K562 (cell line): ENCODE results near the gene SFMBT2. TPM values are rescaled to one million over a fixed set of nuclear protein-coding genes. Genes with fewer than 3 reads are reported as not detected.

ENCODE experiments used
- ATAC-seq: fragments of 200-7000 bp; cut with Tn5 transposase; 3 replicates; pipeline ENCODE4 v1.9.1; 2020; ENCODE audit warnings: moderate library complexity
- BruUV-seq: library from RNA; stranded (reverse); fragments of 400-500 nt; replicated peaks from 2 replicates; lab custom pipeline; 2021; lab: Mats Ljungman, UMichigan
- CTCF ChIA-PET: fragments of 300-600 bp; formaldehyde crosslinking; extraction: SDS; loops from one replicate; lab custom pipeline; 2021; ENCODE audit warnings: low intra/inter-chr PET ratio; lab: Yijun Ruan, JAX
- POLR2A ChIA-PET: fragments of 300-600, 350-650 bp; sonication (Branson Sonifier 250); formaldehyde crosslinking; extraction: SDS; loops from one replicate; lab custom pipeline; 2021; ENCODE audit warnings: antibody characterized with exemption, inconsistent platforms; lab: Yijun Ruan, JAX
- DNase-seq, 4 experiments: peaks; one replicate each; pipeline versions ENCODE4 v3.0.0 to v3.0.0-alpha.2; 2011 to 2018; ENCODE audit warnings: low spot score in 3 of 4, mixed read lengths in 3 of 4; ENCODE audit errors: extremely low read depth in 1 of 4
- FAIRE-seq: peaks from 2 replicates; lab custom pipeline; 2011; peaks lifted over from hg19 to GRCh38; lab: Jason Lieb, UNC
- H2AFZ ChIP-seq: 2 replicates; pipeline ENCODE4 v1.6.0; 2011; ENCODE audit warnings: low read depth, low read length, control low read depth, inconsistent platforms
- H3K27ac ChIP-seq: fragments of 200-600 bp; 3 replicates; pipeline ENCODE4 v1.8.0; 2011; ENCODE audit warnings: low read depth, mild to moderate bottlenecking, control low read depth, inconsistent platforms, low read length, moderate library complexity, mixed read lengths; ENCODE audit errors: extremely low read depth
- H3K27me3 ChIP-seq, 2 experiments: fragments of 300-600 bp in 1 of 2; 2 replicates in 1 of 2; 3 replicates in 1 of 2; pipeline versions ENCODE4 v1.6.0 to v1.8.0; 2011; ENCODE audit warnings: inconsistent platforms in 2 of 2, low read length in 2 of 2, mild to moderate bottlenecking in 1 of 2, mixed read lengths in 1 of 2, moderate library complexity in 1 of 2; ENCODE audit not compliant: control insufficient read depth in 2 of 2, insufficient read depth in 2 of 2
- H3K36me3 ChIP-seq: fragments of 300-600 bp; 3 replicates; pipeline ENCODE4 v1.8.0; 2011; ENCODE audit warnings: mild to moderate bottlenecking, low read length, inconsistent platforms; ENCODE audit not compliant: control insufficient read depth, insufficient read depth
- H3K4me1 ChIP-seq, 2 experiments: fragments of 200-600 bp in 1 of 2; replicated peaks in 1 of 2; 2 replicates in 1 of 2; 3 replicates in 1 of 2; pipeline versions ENCODE4 v1.5.1 to v1.8.0; 2011; ENCODE audit warnings: inconsistent platforms in 2 of 2, low read length in 2 of 2, mild to moderate bottlenecking in 1 of 2, mixed read lengths in 1 of 2, moderate library complexity in 1 of 2; ENCODE audit not compliant: control insufficient read depth in 2 of 2, insufficient read depth in 2 of 2
- H3K4me2 ChIP-seq: 2 replicates; pipeline ENCODE4 v1.6.1; 2011; ENCODE audit warnings: low read length, control low read depth, inconsistent platforms, mixed read lengths; ENCODE audit not compliant: insufficient read depth
- H3K4me3 ChIP-seq: fragments of 200-600 bp; sonication (generic), shearing (Covaris generic); 2 replicates; pipeline ENCODE4 v1.5.1; 2016; ENCODE audit warnings: control low read depth, inconsistent platforms
- H3K79me2 ChIP-seq: fragments of 200-600 bp; 3 replicates; pipeline ENCODE4 v1.8.0; 2011; ENCODE audit warnings: low read length, inconsistent platforms; ENCODE audit not compliant: control insufficient read depth, insufficient read depth
- H3K9ac ChIP-seq, 2 experiments: 2 replicates each; pipeline versions ENCODE4 v1.6.0 to v1.6.1; 2011; ENCODE audit warnings: low read depth in 2 of 2, low read length in 2 of 2, control low read depth in 1 of 2, inconsistent platforms in 1 of 2, mild to moderate bottlenecking in 1 of 2, mixed read lengths in 1 of 2; ENCODE audit not compliant: insufficient read depth in 1 of 2
- H3K9me1 ChIP-seq: one replicate; pipeline ENCODE4 v1.6.0; 2011; ENCODE audit warnings: inconsistent platforms, mild to moderate bottlenecking, low read length, moderate library complexity; ENCODE audit not compliant: control insufficient read depth, insufficient read depth
- H3K9me3 ChIP-seq: replicated peaks from 2 replicates; pipeline ENCODE4 v1.5.1; 2011; ENCODE audit warnings: low read depth, low read length, inconsistent platforms; ENCODE audit not compliant: control insufficient read depth, insufficient read depth
- H4K20me1 ChIP-seq: replicated peaks from 2 replicates; pipeline ENCODE4 v1.6.1; 2011; ENCODE audit warnings: low read length, inconsistent platforms, mixed read lengths; ENCODE audit not compliant: control insufficient read depth, insufficient read depth
- C11orf30 ChIP-seq: fragments of 450-650 bp; IDR thresholded peaks from 2 replicates; pipeline ENCODE4 v1.6.1; 2016; ENCODE audit warnings: low read depth, mild to moderate bottlenecking
- CBX5 ChIP-seq: IDR thresholded peaks from 2 replicates; pipeline ENCODE4 v1.6.1; 2014; ENCODE audit warnings: low read depth, borderline replicate concordance
- CREB1 ChIP-seq, 2 experiments: sonication (generic) in 1 of 2; formaldehyde crosslinking in 1 of 2; IDR thresholded peaks; 2 replicates each; pipeline versions ENCODE4 v1.6.1 to v1.8.0; 2012 to 2022; ENCODE audit warnings: inconsistent platforms in 1 of 2, mild to moderate bottlenecking in 1 of 2, missing genetic modification reagents in 1 of 2, moderate library complexity in 1 of 2
- ELF4 ChIP-seq: fragments of 450-650 bp; formaldehyde crosslinking; IDR thresholded peaks from 2 replicates; pipeline ENCODE4 v1.4.0; 2022; ENCODE audit warnings: missing genetic modification characterization
- ETS2 ChIP-seq: IDR thresholded peaks from 2 replicates; pipeline ENCODE4 v1.6.1; 2016; ENCODE audit warnings: borderline replicate concordance, missing genetic modification characterization, mild to moderate bottlenecking, moderate library complexity, missing compliant biosample characterization; ENCODE audit not compliant: poor library complexity, severe bottlenecking
- KDM1A ChIP-seq, 2 experiments: fragments of 450-650 bp; IDR thresholded peaks; 2 replicates each; pipeline ENCODE4 v1.6.1; 2016; ENCODE audit warnings: mild to moderate bottlenecking in 2 of 2
- PKNOX1 ChIP-seq: fragments of 450-650 bp; IDR thresholded peaks from 2 replicates; pipeline ENCODE4 v1.6.1; 2016
- SIX5 ChIP-seq, 2 experiments: IDR thresholded peaks; 2 replicates each; pipeline ENCODE4 v1.6.1; 2011; ENCODE audit warnings: low read length in 2 of 2, borderline replicate concordance in 1 of 2, low read depth in 1 of 2, mild to moderate bottlenecking in 1 of 2, moderate library complexity in 1 of 2; ENCODE audit not compliant: insufficient read depth in 1 of 2
- SMARCA4 ChIP-seq: fragments of 450-650 bp; IDR thresholded peaks from 2 replicates; pipeline ENCODE4 v1.6.1; 2016
- SPI1 ChIP-seq: IDR thresholded peaks from 2 replicates; pipeline ENCODE4 v1.6.1; 2011; ENCODE audit warnings: low read depth, low read length, control low read depth, borderline replicate concordance
- VEZF1 ChIP-seq: fragments of 200-800 bp; sonication (Bioruptor generic); IDR thresholded peaks from 2 replicates; pipeline ENCODE4 v1.6.1; 2017; ENCODE audit warnings: missing genetic modification characterization, missing compliant biosample characterization
- ZBTB34 ChIP-seq: fragments of 250-450 bp; sonication (Bioruptor Pico); IDR thresholded peaks from 2 replicates; pipeline ENCODE4 v1.8.0; 2021; ENCODE audit warnings: mild to moderate bottlenecking, moderate library complexity
- ZNF134 ChIP-seq: fragments of 250-450 bp; sonication (Bioruptor Pico); conservative IDR thresholded peaks from 2 replicates; pipeline ENCODE4 v1.4.0; 2020
- ZNF143 ChIP-seq: sonication (generic); formaldehyde crosslinking; IDR thresholded peaks from 2 replicates; pipeline ENCODE4 v1.9.0; 2022; ENCODE audit warnings: mild to moderate bottlenecking, missing genetic modification reagents
- ZNF175 ChIP-seq: fragments of 200-800 bp; sonication (Bioruptor generic); IDR thresholded peaks from 2 replicates; pipeline ENCODE4 v1.6.1; 2016; ENCODE audit warnings: low read depth, mild to moderate bottlenecking, missing genetic modification characterization, missing compliant biosample characterization
- ZNF184 ChIP-seq: sonication (generic); formaldehyde crosslinking; IDR thresholded peaks from 2 replicates; pipeline ENCODE4 v1.5.0; 2020; ENCODE audit warnings: missing genetic modification reagents
- ZNF197 ChIP-seq: fragments of 200-800 bp; sonication (Bioruptor generic); IDR thresholded peaks from 2 replicates; pipeline ENCODE4 v1.6.1; 2016; ENCODE audit warnings: low read depth, missing genetic modification characterization, missing compliant biosample characterization
- ZNF282 ChIP-seq: sonication (generic); formaldehyde crosslinking; IDR thresholded peaks from 2 replicates; pipeline ENCODE4 v1.8.1; 2023; ENCODE audit warnings: missing genetic modification reagents
- ZSCAN32 ChIP-seq: fragments of 450-650 bp; formaldehyde crosslinking; IDR thresholded peaks from 2 replicates; pipeline ENCODE4 v1.4.0; 2020; ENCODE audit warnings: mild to moderate bottlenecking, moderate library complexity
- WGBS: fragments of 100-300 bp; shearing (Covaris generic); methylation state at CpG from one replicate; pipeline ENCODE4 v1.1.6; 2016; ENCODE audit warnings: low coverage, mixed read lengths; ENCODE audit not compliant: insufficient coverage; ENCODE audit errors: missing lambda C conversion rate; 5-methylcytosine and 5-hydroxymethylcytosine counted together
- in situ Hi-C: fragments of 300-500 bp; cut with MboI; formaldehyde crosslinking; loops from 4 replicates; pipeline ENCODE4 v1.15.0; 2018; ENCODE audit warnings: inconsistent platforms, mixed read lengths
- intact Hi-C: fragments of 100-400 bp; cut with micrococcal nuclease; formaldehyde crosslinking; loops from 2 replicates; pipeline ENCODE4 v1.14.2; 2022
- polyA plus RNA-seq, 8 experiments: library from polyadenylated mRNA; depleted of rRNA in 4 of 8; stranded (reverse) in 5 of 8; unstranded in 3 of 8; fragments of >200 nt; fragmentation: Nextera tagmentation in 2 of 8; fragmentation: Illumina TruSeq in 1 of 8; extraction: Ambion mirVana in 2 of 8; extraction: Trizol in 1 of 8; gene quantifications; 2 replicates each; pipeline versions ENCODE4 v1.2.1 to v1.2.3, GENCODE V29; 2011 to 2014; ENCODE audit warnings: inconsistent platforms in 1 of 8, missing spikeins in 1 of 8
- total RNA-seq, 7 experiments: library from RNA; depleted of rRNA in 6 of 7; stranded (reverse); fragments of >200 nt in 6 of 7; fragmentation: Illumina TruSeq in 2 of 7; extraction: Trizol in 2 of 7; gene quantifications; 2 replicates each; pipeline versions ENCODE4 v1.2.1 to v1.2.3, GENCODE V29; 2011 to 2021; ENCODE audit warnings: low replicate concordance in 1 of 7

The SFMBT2 gene
- total and polyA plus RNA-seq, 9 of the 15 experiments (the other 6 are each of a cell fraction or from before 2014, with no cell fraction given) = 1.2 to 13.6 (median 7.6) TPM

GRCh38 chr10:7406712-7407333 is 4.0 kb downstream of the SFMBT2 start:
- ATAC-seq (no peak), FAIRE-seq (peak; percentile 67), DNase-seq (peak; percentile 50 to 58 (median 56))
- H3K4me2 ChIP-seq = peak overlapping the region; percentile 51
- peaks cover 24 to 33% of the 10 kb centered on the region in 2 experiments for H3K4me1 ChIP-seq
- H2AFZ ChIP-seq = no peak overlapping the region
- WGBS = 27% methylated on average over 11 of the region's 14 CpGs
- H3K9me3 ChIP-seq = no peaks in the 10 kb centered on the region
- in situ Hi-C loops (loop anchor here (5.0 to 25.0 kb wide), 3 partner anchors 142 to 720 kb away; no protein-coding TSS in a partner anchor), intact Hi-C loops (loop anchor here (5.0 to 10.0 kb wide), 2 partner anchors 92 to 285 kb away; no protein-coding TSS in a partner anchor)
- H3K9me1 ChIP-seq = no peaks in the 10 kb centered on the region
- H3K79me2 ChIP-seq = peaks cover 90% of the 10 kb centered on the region
- H3K27ac ChIP-seq = peak overlapping the region; percentile 59
- no peaks in the 10 kb centered on the region for H3K27me3 ChIP-seq
- BruUV-seq = no TSS peak
- peaks cover 8% of the 10 kb centered on the region; the same call in 1 of the 2 replicates for H4K20me1 ChIP-seq
- H3K4me3 ChIP-seq = no peak overlapping the region
- CTCF ChIA-PET = interaction anchor here (1.4 kb wide), 1 partner anchor 568 kb away, joined by 3 read pairs; no protein-coding TSS in a partner anchor
- H3K36me3 ChIP-seq = peaks cover 8% of the 10 kb centered on the region
- peak overlapping the region in 1 of 2 experiments; percentile 49; a peak in 1 of 4 replicates for H3K9ac ChIP-seq
- POLR2A ChIA-PET = no interaction called here
- TF ChIP-seq ZNF184 (no peak), ZNF282 (CRISPR knock-in tag) (no peak), ZNF197 (CRISPR knock-in tag) (no peak), ZSCAN32 (no peak), PKNOX1 (no peak), CBX5 (no peak), KDM1A (IDR thresholded peaks at IDR 0.05) (no peak), VEZF1 (CRISPR knock-in tag) (peak; percentile 71; the same call in 1 of the 2 replicates), ZBTB34 (CRISPR knock-in tag) (no peak), ZNF175 (CRISPR knock-in tag) (no peak), ETS2 (no peak), SIX5 (IDR thresholded peaks at IDR 0.05; ENCODE audit: borderline replicate concordance in 1 of 2, insufficient read depth in 1 of 2, low read depth in 1 of 2, low read length in 2 of 2) (no peak), SMARCA4 (peak; percentile 24; the same call in 1 of the 2 replicates), C11orf30 (peak; percentile 55), ZNF143 (CRISPR knock-in tag) (no peak), SPI1 (peak; percentile 4; the same call in 1 of the 2 replicates), ELF4 (CRISPR knock-in tag) (no peak), CREB1 (IDR thresholded peaks at IDR 0.05) (no peak), CREB1 (CRISPR knock-in tag; IDR thresholded peaks at IDR 0.05) (no peak), ZNF134 (no peak)
